Subcutaneous preadipocyte (primary cell): ENCODE results near the gene SLC12A6. TPM values are rescaled to one million over a fixed set of nuclear protein-coding genes. Genes with fewer than 3 reads are reported as not detected.

Experiments used
- small RNA-seq: library from RNA; depleted of rRNA; stranded (forward); fragments of <200 nt; gene quantifications from one replicate; pipeline ENCODE3, GENCODE V24; 2012
- total RNA-seq: library from RNA; depleted of rRNA; stranded (reverse); fragments of >200 nt; gene quantifications from 2 replicates; pipeline ENCODE4 v1.2.3, GENCODE V29; 2012

The SLC12A6 gene
- total RNA-seq, result 16.5 and 16.8 TPM in 2 replicates

DNA sequence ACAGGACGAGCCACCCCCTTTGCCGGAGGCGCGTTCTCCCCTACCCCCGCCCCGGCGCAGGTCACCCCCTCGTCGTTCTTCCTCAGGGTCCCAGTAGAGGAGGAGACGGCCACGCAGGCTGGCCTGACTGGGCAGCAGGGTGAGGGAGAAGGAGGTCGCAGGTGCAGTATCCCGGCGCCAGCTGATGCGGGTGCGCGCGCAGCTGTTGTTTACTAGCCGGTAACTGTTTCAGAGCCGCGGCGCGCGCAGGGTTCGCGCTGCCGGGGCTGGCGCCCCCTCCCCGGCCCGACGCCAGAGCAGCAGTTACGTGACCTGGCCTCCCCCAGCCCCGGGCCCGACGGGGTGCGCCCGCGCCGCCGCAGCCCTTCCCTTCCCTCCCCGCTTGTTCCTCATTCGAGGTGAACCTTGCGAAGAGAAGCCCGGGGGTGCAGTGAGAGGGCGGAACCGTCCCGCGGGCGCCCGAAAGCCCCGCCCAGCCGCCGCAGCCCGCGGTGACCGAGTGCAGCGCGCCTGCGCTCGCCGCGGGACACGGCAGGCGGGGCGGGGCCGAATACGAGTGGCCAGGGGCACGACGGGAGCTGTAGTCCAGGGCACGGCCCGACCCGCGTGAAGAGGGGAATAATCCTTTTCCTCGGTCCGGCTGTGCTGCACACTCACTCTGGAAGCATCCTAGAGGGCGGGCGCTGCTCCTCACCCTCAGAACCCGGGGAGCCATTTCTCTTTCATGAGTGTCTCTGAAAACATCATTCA, at the start of gene SLC12A6:
SLC12A6 (minus strand) TSS at position 225 of the 750 bp plus-strand sequence. CDS start 1,101 bp downstream, outside the sequence.

GRCh38 chr15:34367101-34368081, 29.8 kb upstream of the SLC12A6 start, which contains the start of gene LPCAT4:
Gene LPCAT4 (minus strand): TSS chr15:34367196. CDS start chr15:34367100, 96 bp downstream.

DNA sequence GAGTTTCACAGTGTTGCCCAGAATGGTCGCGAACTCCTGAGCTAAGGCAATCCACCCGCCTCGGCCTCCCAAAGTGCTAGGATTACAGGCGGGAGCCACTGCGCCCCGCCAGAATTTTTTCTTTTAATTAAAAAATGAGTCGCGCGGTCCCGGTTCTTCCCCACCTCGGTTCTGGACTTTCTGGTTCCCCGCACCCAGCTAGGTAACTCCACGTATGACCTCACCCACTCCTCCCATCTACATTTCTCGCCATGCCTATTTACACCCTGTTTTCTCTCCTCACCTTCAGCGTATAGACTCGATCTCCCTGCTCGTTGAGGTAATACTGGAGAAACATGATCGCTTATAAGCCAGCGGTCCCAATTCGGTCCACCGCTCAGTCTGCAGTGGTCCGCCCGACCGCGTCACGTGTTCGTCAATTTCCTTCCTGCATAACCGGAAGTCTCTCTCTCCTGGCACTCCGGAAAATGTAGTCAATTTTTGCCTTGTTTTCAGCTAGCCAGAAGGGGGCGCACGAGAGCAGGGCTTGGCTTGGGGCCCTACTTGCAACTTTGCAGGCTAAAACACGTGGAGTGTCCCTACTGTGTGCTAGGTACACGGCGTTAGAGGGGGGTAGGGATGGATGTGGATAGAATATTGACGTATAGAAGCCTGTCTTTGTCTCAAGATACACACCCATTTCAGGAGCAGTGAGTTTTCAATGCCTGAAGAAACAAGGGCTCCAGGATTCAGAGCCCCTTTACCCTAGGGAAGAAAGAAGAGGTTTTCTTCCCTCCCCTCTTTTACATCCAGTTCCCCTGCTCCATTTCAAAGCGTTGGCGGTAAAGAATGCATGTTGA, 5.4 kb upstream of the SLC12A6 start, which contains the start of the genes NOP10 and NUTM1:
NOP10 (minus strand) TSS at position 400 of the 839 bp plus-strand sequence; CDS start at position 337, 63 bp downstream.
NUTM1 (plus strand) TSS at position 579 of the 839 bp plus-strand sequence. CDS start 382 bp downstream, outside the sequence.

DNA sequence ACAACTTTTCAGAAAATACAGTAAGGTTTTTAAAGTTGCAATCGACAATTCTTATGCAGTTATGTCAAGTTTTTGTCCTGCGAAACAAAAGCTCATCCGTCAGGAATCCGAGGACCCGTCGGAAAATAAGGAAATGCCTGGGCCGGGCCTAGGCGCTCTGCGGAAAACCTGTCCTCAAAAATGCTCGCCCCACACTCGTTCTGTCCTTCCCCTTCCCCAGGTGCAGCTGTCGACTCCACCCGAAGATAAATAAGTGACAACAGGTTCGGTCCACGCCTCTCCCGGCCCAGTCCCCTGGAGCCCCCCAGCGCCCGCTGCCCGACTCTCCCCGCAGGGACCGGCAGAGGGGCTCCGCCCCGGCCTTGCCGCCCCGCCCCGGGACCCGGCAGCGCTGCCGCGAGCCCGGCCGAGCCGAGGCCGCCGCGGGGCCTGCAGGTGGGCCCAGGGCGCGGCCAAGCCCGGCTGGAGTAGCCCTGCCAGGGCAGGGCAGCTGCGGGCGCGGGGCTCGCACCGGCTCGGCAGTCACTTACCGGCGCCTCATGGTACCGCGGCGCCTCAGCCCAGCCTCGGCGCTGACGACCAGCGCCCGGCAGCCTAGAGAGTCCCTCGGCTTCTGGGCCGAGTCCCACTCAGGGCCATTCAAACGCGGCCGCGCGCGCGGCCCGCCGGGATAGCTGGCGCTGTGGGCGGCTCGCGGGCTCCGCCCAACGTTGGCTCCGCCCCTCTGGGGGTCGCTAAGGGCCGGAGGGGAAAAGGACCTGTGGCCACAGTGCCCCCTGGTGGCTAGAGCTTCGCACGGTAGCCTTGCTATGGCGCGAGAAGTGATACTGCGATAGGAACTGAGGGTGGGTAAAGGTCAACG, 127.9 kb downstream of the SLC12A6 start, which contains the start of gene KATNBL1:
KATNBL1 (minus strand) TSS at position 676 of the 862 bp plus-strand sequence. CDS start 46,420 bp downstream, outside the sequence.

Small RNA genes lying within 50 kb of the gene (small RNA-seq; reads per million reads assigned to genes)
- gene MIR1233-1 (not detected), gene RF00019 (not detected)

Other genes starting within 250 kb of the SLC12A6 start
- 30.9 and 32.7 TPM in 2 replicates for gene EMC7, start 235.9 kb downstream of the SLC12A6 start, total RNA-seq
- gene PGBD4, start 235.7 kb downstream of the SLC12A6 start, total RNA-seq, result 1.8 and 2.2 TPM in 2 replicates
- 30.1 and 52.4 TPM in 2 replicates for gene KATNBL1, start 127.7 kb downstream of the SLC12A6 start, total RNA-seq
- 109 and 122 TPM in 2 replicates for gene EMC4, start 112.8 kb downstream of the SLC12A6 start, total RNA-seq
- gene NOP10, start 5.4 kb upstream of the SLC12A6 start, total RNA-seq, result 227 and 228 TPM in 2 replicates
- not detected in 2 replicates for gene NUTM1, start 5.5 kb upstream of the SLC12A6 start, total RNA-seq
- 20.9 and 25.2 TPM in 2 replicates for gene LPCAT4, start 29.4 kb upstream of the SLC12A6 start, total RNA-seq
- gene GOLGA8A, start 100.0 kb upstream of the SLC12A6 start, total RNA-seq, result 16.9 and 18.2 TPM in 2 replicates
- 8.8 and 15.8 TPM in 2 replicates for gene GOLGA8B, start 245.9 kb upstream of the SLC12A6 start, total RNA-seq